ENCODE results near the gene ANKRD62.

The ANKRD62 gene

DNA sequence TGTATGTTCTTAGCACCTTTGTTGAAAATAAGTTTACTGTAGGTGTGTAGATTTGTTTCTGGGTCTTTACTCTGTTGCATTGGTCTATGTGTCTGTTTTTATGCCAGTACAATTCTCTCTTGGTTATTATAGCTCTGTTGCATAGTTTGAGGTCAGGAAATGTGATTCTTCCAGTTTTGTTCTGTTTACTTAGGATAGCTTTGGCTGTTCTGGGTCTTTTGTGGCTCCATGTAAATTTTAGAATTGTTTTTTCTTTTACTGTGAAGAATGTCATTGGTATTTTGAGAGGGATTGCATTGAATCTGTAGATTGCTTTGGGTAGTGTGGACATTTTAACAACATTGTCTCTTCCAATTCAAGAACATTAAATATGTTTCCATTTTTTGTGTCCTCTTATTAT, 69.1 kb downstream of the ANKRD62 start (continued):
- TF ChIP-seq ZNF621 (tag by site-specific recombination; IDR thresholded peaks at IDR 0.05) (no peak), ZNF302 (tag by site-specific recombination; IDR thresholded peaks at IDR 0.05; ENCODE audit: low read depth) (no peak), MYNN (tag by site-specific recombination; IDR thresholded peaks at IDR 0.05; ENCODE audit: borderline replicate concordance) (no peak)
- TF ChIP-seq, protein P1, sequence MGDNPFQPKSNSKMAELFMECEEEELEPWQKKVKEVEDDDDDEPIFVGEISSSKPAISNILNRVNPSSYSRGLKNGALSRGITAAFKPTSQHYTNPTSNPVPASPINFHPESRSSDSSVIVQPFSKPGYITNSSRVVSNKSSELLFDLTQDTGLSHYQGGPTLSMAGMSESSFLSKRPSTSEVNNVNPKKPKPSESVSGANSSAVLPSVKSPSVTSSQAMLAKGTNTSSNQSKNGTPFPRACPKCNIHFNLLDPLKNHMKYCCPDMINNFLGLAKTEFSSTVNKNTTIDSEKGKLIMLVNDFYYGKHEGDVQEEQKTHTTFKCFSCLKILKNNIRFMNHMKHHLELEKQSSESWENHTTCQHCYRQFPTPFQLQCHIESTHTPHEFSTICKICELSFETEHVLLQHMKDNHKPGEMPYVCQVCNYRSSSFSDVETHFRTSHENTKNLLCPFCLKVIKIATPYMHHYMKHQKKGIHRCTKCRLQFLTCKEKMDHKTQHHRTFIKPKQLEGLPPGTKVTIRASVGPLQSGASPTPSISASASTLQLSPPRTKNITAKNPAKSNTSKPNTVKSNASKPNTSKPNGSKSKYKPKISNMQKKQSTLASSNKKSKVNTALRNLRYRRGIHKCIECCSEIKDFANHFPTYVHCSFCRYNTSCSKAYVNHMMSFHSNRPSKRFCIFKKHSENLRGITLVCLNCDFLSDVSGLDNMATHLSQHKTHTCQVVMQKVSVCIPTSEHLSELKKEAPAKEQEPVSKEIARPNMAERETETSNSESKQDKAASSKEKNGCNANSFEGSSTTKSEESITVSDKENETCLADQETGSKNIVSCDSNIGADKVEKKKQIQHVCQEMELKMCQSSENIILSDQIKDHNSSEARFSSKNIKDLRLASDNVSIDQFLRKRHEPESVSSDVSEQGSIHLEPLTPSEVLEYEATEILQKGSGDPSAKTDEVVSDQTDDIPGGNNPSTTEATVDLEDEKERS (tag by site-specific recombination; IDR thresholded peaks at IDR 0.05), result no peak

DNA sequence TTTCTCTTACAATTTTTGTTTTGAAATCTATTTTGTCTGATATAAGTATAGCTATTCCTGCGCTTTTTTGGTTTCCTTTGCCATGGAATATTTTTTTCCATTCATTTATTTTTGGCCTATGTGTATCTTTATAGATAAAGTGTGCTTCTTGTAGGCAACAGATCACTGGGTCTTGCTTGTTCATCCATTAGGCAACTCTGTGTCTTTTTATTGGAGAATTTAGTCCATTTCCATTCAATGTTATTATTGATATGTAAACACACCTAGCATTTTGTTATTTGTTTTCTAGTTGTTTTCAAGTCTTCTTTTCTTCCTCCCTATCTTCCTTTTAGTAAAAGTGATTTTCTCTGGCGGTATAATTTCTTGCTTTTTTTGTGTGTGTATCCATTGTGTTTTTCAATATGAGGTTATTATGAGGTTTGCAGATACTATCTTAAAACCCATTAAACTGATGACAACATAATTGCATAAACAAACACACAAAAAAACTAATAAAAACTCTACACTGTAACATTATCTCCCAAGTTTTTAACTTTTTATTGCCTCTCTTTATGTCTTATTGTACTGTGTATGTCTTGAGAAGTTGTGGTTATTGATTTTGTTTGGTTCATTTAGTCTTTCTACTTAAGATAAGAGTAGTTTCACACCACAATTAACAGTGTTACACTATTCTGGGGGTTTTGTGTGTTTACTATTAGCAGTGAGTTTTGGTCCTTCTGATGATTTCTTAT, 71.6 kb downstream of the ANKRD62 start:
- CTCF ChIA-PET, result no interaction called here
- H3K4me1 ChIP-seq (ENCODE audit: control insufficient read depth, insufficient read depth, low read length), result no peaks in the 10 kb centered on the region
- no peaks in the 10 kb centered on the region for H3K9me3 ChIP-seq (ENCODE audit: control insufficient read depth, insufficient read depth, low read depth, low read length)
- POLR2A ChIA-PET, result no interaction called here
- no peak overlapping the region for H3K27ac ChIP-seq (ENCODE audit: extremely low read depth, low read depth, low read length)
- no peak overlapping the region for H3K4me3 ChIP-seq (ENCODE audit: low read depth, low read length)
- H3K36me3 ChIP-seq (ENCODE audit: control insufficient read depth in 2 of 2, insufficient read depth in 1 of 2, low read length in 2 of 2), result no peaks in the 10 kb centered on the region
- no peak for TF ChIP-seq ZNF707 (tag by site-specific recombination; IDR thresholded peaks at IDR 0.05)
- TF ChIP-seq ZBTB7A (tag by site-specific recombination; IDR thresholded peaks at IDR 0.05; ENCODE audit: low read depth), result no peak
- TF ChIP-seq ZNF610 (tag by site-specific recombination; IDR thresholded peaks at IDR 0.05; ENCODE audit: borderline replicate concordance), result no peak
- no peak for TF ChIP-seq SCRT2 (tag by site-specific recombination; IDR thresholded peaks at IDR 0.05)
- no peak for TF ChIP-seq AEBP2 (tag by site-specific recombination; IDR thresholded peaks at IDR 0.05; ENCODE audit: borderline replicate concordance)
- no peak for TF ChIP-seq ZNF391 (tag by site-specific recombination; IDR thresholded peaks at IDR 0.05; ENCODE audit: borderline replicate concordance, low read depth)
- TF ChIP-seq GLI4 (tag by site-specific recombination; IDR thresholded peaks at IDR 0.05), result no peak
- TF ChIP-seq ZNF596 (tag by site-specific recombination; IDR thresholded peaks at IDR 0.05), result no peak
- no peak for TF ChIP-seq ZNF302 (tag by site-specific recombination; IDR thresholded peaks at IDR 0.05; ENCODE audit: low read depth)
- no peak for TF ChIP-seq ZNF768 (tag by site-specific recombination; IDR thresholded peaks at IDR 0.05)
- no peak for TF ChIP-seq ZFP37 (tag by site-specific recombination; IDR thresholded peaks at IDR 0.05)
- TF ChIP-seq ZNF510 (tag by site-specific recombination; IDR thresholded peaks at IDR 0.05; ENCODE audit: insufficient replicate concordance), result no peak
- no peak for TF ChIP-seq ZNF341 (tag by site-specific recombination; IDR thresholded peaks at IDR 0.05; ENCODE audit: low read depth)
- TF ChIP-seq ZNF174 (tag by site-specific recombination; IDR thresholded peaks at IDR 0.05), result no peak
- no peak for TF ChIP-seq ZNF354C (tag by site-specific recombination; IDR thresholded peaks at IDR 0.05; ENCODE audit: borderline replicate concordance, low read depth)
- no peak for TF ChIP-seq ZNF404 (tag by site-specific recombination; IDR thresholded peaks at IDR 0.05)
- TF ChIP-seq, protein P1 (tag by site-specific recombination; IDR thresholded peaks at IDR 0.05), result no peak
- TF ChIP-seq ZNF837 (tag by site-specific recombination; IDR thresholded peaks at IDR 0.05), result no peak
- TF ChIP-seq ZNF24 (tag by site-specific recombination; IDR thresholded peaks at IDR 0.05), result no peak
- no peak for TF ChIP-seq PRDM10 (tag by site-specific recombination; IDR thresholded peaks at IDR 0.05)
- no peak for TF ChIP-seq MEIS1 (CRISPR knock-in tag; IDR thresholded peaks at IDR 0.05; ENCODE audit: borderline replicate concordance)
- TF ChIP-seq ZNF473 (tag by site-specific recombination; IDR thresholded peaks at IDR 0.05), result no peak
- no peak for TF ChIP-seq ZNF311 (tag by site-specific recombination; IDR thresholded peaks at IDR 0.05; ENCODE audit: borderline replicate concordance)

All from HEK293 (cell line).